Astrocyte (in vitro differentiated cells and primary cell): ENCODE results near the gene AKT3. TPM values are rescaled to one million over a fixed set of nuclear protein-coding genes. Genes with fewer than 3 reads are reported as not detected.

Experiments used
- DNase-seq: peaks from one replicate; pipeline ENCODE4 v3.0.0-alpha.2; 2010; ENCODE audit warnings: low read depth
- FAIRE-seq: peaks from 2 replicates; lab custom pipeline; 2011; peaks lifted over from hg19 to GRCh38; lab: Jason Lieb, UNC
- H2AFZ ChIP-seq: 2 replicates; pipeline ENCODE4 v1.6.0; 2012; ENCODE audit warnings: low read depth, low read length, inconsistent platforms
- H3K27ac ChIP-seq: 2 replicates; pipeline ENCODE4 v1.5.1; 2011; ENCODE audit warnings: low read depth, low read length, inconsistent platforms
- H3K27me3 ChIP-seq: 2 replicates; pipeline ENCODE4 v1.6.0; 2011; ENCODE audit warnings: low read length, inconsistent platforms; ENCODE audit not compliant: insufficient read depth
- H3K36me3 ChIP-seq: 2 replicates; pipeline ENCODE4 v1.5.1; 2011; ENCODE audit warnings: low read length, inconsistent platforms; ENCODE audit not compliant: insufficient read depth
- H3K4me1 ChIP-seq: 2 replicates; pipeline ENCODE4 v1.5.1; 2011; ENCODE audit warnings: low read length, inconsistent platforms; ENCODE audit not compliant: insufficient read depth
- H3K4me2 ChIP-seq: 2 replicates; pipeline ENCODE4 v1.6.0; 2012; ENCODE audit warnings: low read length, inconsistent platforms
- H3K4me3 ChIP-seq: 2 replicates; pipeline ENCODE4 v1.5.1; 2011; ENCODE audit warnings: low read depth, mild to moderate bottlenecking, low read length, inconsistent platforms; ENCODE audit not compliant: insufficient read depth
- H3K79me2 ChIP-seq: 2 replicates; pipeline ENCODE4 v1.6.0; 2012; ENCODE audit warnings: mild to moderate bottlenecking, low read length, inconsistent platforms; ENCODE audit not compliant: insufficient read depth
- H3K9ac ChIP-seq: 2 replicates; pipeline ENCODE4 v1.6.0; 2012; ENCODE audit warnings: mild to moderate bottlenecking, low read length, inconsistent platforms
- H3K9me3 ChIP-seq: 2 replicates; pipeline ENCODE4 v1.5.1; 2012; ENCODE audit warnings: low read depth, mild to moderate bottlenecking, low read length, inconsistent platforms; ENCODE audit not compliant: insufficient read depth
- H4K20me1 ChIP-seq: 2 replicates; pipeline ENCODE4 v1.6.0; 2012; ENCODE audit warnings: low read length, inconsistent platforms; ENCODE audit not compliant: insufficient read depth
- H3K27ac Mint-ChIP-seq: one replicate; pipeline ENCODE4 v1.8.0; 2021; ENCODE audit warnings: mild to moderate bottlenecking, mixed read lengths; ENCODE audit not compliant: unreplicated experiment
- H3K27me3 Mint-ChIP-seq: one replicate; pipeline ENCODE4 v1.8.0; 2021; ENCODE audit warnings: low read depth, mixed read lengths; ENCODE audit not compliant: unreplicated experiment
- H3K36me3 Mint-ChIP-seq: one replicate; pipeline ENCODE4 v1.8.0; 2021; ENCODE audit warnings: low read depth, mixed read lengths; ENCODE audit not compliant: unreplicated experiment
- H3K4me1 Mint-ChIP-seq: one replicate; pipeline ENCODE4 v1.8.0; 2021; ENCODE audit warnings: low read depth, mixed read lengths; ENCODE audit not compliant: unreplicated experiment
- H3K4me3 Mint-ChIP-seq: one replicate; pipeline ENCODE4 v1.8.0; 2021; ENCODE audit warnings: mild to moderate bottlenecking, moderate library complexity, mixed read lengths; ENCODE audit not compliant: unreplicated experiment
- H3K9me3 Mint-ChIP-seq: one replicate; pipeline ENCODE4 v1.8.0; 2021; ENCODE audit warnings: mild to moderate bottlenecking, mixed read lengths; ENCODE audit not compliant: unreplicated experiment
- CTCF ChIP-seq: IDR thresholded peaks from 2 replicates; pipeline ENCODE4 v1.5.1; 2011; ENCODE audit warnings: low read depth, mild to moderate bottlenecking, inconsistent platforms, low read length, moderate library complexity; ENCODE audit not compliant: insufficient read depth
- EZH2 ChIP-seq: IDR thresholded peaks from 2 replicates; pipeline ENCODE4 v1.6.1; 2012; ENCODE audit warnings: mild to moderate bottlenecking, low read length, inconsistent platforms; ENCODE audit not compliant: insufficient read depth
- total RNA-seq: library from RNA; stranded (reverse); gene quantifications from 2 replicates; pipeline ENCODE4 v1.2.1, GENCODE V29; 2021

The AKT3 gene
- total RNA-seq, 1 donor from 2014 or later = 64.5 TPM

DNA sequence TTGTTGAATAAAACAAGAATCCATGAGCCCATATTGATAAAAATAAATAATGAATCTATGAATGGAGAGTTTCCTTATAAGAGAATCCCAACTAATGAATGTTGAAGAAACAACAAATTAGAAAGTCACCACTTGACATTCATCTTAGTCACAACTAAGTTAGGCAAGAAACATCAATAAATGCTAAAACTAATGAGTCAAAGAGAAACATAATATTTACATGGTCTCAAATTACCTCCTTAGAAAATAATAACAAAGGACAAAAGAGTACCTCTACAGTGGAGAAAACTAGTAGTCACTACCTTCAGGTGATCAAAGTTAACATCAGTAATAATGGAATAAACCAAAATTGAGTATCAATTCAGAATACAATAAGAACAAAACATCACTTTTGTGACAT lies 93.5 kb downstream of the AKT3 start:
- Histone ChIP-seq H3K79me2 (peaks cover 25% of the 10 kb centered on the region), H3K27ac (no peak overlapping the region), H3K36me3 (no peaks in the 10 kb centered on the region), H3K9ac (no peak overlapping the region), H3K4me1 (no peaks in the 10 kb centered on the region), H2AFZ (no peak overlapping the region), H4K20me1 (peaks cover 23% of the 10 kb centered on the region), H3K9me3 (no peaks in the 10 kb centered on the region), H3K27me3 (no peaks in the 10 kb centered on the region), H3K4me2 (no peak overlapping the region), H3K4me3 (no peak overlapping the region)
- H3K36me3 Mint-ChIP-seq = no peaks in the 10 kb centered on the region
- no peaks in the 10 kb centered on the region for H3K27me3 Mint-ChIP-seq
- FAIRE-seq (no peak), DNase-seq (no peak)
- H3K27ac Mint-ChIP-seq = no peak overlapping the region
- H3K4me1 Mint-ChIP-seq = peaks cover 2% of the 10 kb centered on the region
- H3K4me3 Mint-ChIP-seq = no peak overlapping the region
- TF ChIP-seq EZH2 (no peak), CTCF (no peak)
- H3K9me3 Mint-ChIP-seq = no peaks in the 10 kb centered on the region

DNA sequence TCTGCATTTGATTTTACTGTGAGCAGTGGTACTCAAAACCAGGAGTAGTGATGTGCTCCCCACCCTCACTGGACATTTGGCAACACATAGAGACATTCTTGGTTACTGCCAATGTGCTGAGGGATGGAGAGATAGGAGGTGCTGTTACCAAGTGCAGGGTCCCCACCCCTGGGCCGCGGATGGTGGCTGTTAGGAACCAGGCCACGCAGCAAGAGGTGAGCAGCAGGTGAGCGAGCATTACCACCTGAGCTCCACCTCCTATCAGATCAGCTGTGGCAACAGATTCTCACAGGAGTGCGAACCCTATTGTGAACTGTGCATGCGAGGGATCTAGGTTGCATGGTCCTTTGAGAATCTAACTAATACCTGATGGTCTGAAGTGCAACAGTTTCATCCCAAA lies 95.7 kb downstream of the AKT3 start:
- Mint-ChIP-seq H3K4me1 (peaks cover 6% of the 10 kb centered on the region), H3K9me3 (no peaks in the 10 kb centered on the region), H3K4me3 (no peak overlapping the region), H3K27me3 (no peaks in the 10 kb centered on the region), H3K36me3 (no peaks in the 10 kb centered on the region), H3K27ac (no peak overlapping the region)
- no peak overlapping the region for H2AFZ ChIP-seq
- no peak overlapping the region for H3K27ac ChIP-seq
- TF ChIP-seq CTCF (no peak), EZH2 (no peak)
- H3K4me3 ChIP-seq = no peak overlapping the region
- no peak for DNase-seq
- no peak overlapping the region for H3K9ac ChIP-seq
- FAIRE-seq = no peak
- peaks cover 17% of the 10 kb centered on the region for H3K79me2 ChIP-seq
- H4K20me1 ChIP-seq = peaks cover 23% of the 10 kb centered on the region
- H3K27me3 ChIP-seq = no peaks in the 10 kb centered on the region
- H3K4me2 ChIP-seq = no peak overlapping the region
- no peaks in the 10 kb centered on the region for H3K4me1 ChIP-seq
- no peaks in the 10 kb centered on the region for H3K9me3 ChIP-seq
- no peaks in the 10 kb centered on the region for H3K36me3 ChIP-seq

DNA sequence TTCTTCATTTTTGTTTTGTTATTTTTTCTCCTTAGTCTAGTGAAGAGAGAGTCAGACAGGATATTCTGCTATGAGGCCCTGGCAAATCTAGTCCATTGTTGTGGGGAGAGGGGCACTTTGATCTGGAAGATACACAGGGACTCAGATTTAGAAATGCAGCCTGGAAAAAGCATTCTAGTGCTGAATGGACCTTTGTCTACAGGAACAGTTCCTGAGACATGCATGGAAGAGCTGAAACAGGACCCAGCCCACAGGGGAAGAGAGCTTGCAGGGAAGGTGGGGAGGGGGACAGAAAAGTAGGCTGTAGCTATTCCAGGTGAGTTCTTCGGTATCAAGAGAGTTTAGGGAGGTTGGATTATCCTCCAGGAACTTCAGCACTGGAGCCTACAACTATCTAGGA lies 98.5 kb downstream of the AKT3 start:
- Histone ChIP-seq H3K79me2 (peaks cover 13% of the 10 kb centered on the region), H3K4me3 (no peak overlapping the region), H3K4me1 (no peaks in the 10 kb centered on the region), H3K27ac (no peak overlapping the region), H3K36me3 (no peaks in the 10 kb centered on the region), H3K9ac (no peak overlapping the region), H4K20me1 (peaks cover 15% of the 10 kb centered on the region), H3K4me2 (no peak overlapping the region), H3K27me3 (no peaks in the 10 kb centered on the region), H2AFZ (no peak overlapping the region), H3K9me3 (no peaks in the 10 kb centered on the region)
- DNase-seq (no peak), FAIRE-seq (no peak)
- Mint-ChIP-seq H3K9me3 (no peaks in the 10 kb centered on the region), H3K4me3 (no peak overlapping the region), H3K4me1 (peaks cover 11% of the 10 kb centered on the region), H3K36me3 (no peaks in the 10 kb centered on the region), H3K27me3 (no peaks in the 10 kb centered on the region), H3K27ac (no peak overlapping the region)
- TF ChIP-seq EZH2 = no peak
- TF ChIP-seq CTCF = no peak
